Umbilical cord (tissue), 2 donors: ENCODE data around the gene PPIP5K2. TPM values are rescaled to one million over a fixed set of nuclear protein-coding genes. Genes with fewer than 3 reads are reported as not detected.
"Not testable (repeated sequence)": the region's sequence is repeated elsewhere in the genome, so short reads cannot be mapped to it uniquely, and the experiment has no call there.

Experiments used
- DNase-seq: peaks from one replicate; pipeline ENCODE4 v3.0.0-alpha.2; 2015; ENCODE audit warnings: low spot score
- total RNA-seq: library from RNA; depleted of rRNA; stranded (reverse); fragments of >200 nt; gene quantifications from one replicate; pipeline ENCODE4 v1.2.3, GENCODE V29; 2014; ENCODE audit warnings: low replicate concordance; ENCODE audit not compliant: insufficient read depth

PPIP5K2 gene
- total RNA-seq, 1 donor from 2014 or later: 65.2 TPM

GRCh38 chr5:103122242-103122641 is 2.1 kb downstream of the PPIP5K2 start:
- no peak for DNase-seq

GRCh38 chr5:103126557-103126956 is 6.5 kb downstream of the PPIP5K2 start:
- no peak for DNase-seq

- no peak for DNase-seq
Measured at GRCh38 chr5:103127292-103127817, 7.3 kb downstream of the PPIP5K2 start.

GRCh38 chr5:103128202-103128601 is 8.1 kb downstream of the PPIP5K2 start:
- no peak for DNase-seq

- no peak for DNase-seq
Measured at GRCh38 chr5:103132684-103133083, 12.6 kb downstream of the PPIP5K2 start.

GRCh38 chr5:103133231-103133630 is 13.1 kb downstream of the PPIP5K2 start:
- DNase-seq: no peak

GRCh38 chr5:103135461-103135860 is 15.4 kb downstream of the PPIP5K2 start:
- no peak for DNase-seq

- DNase-seq: no peak
Measured at GRCh38 chr5:103138202-103138690, 18.1 kb downstream of the PPIP5K2 start.

- DNase-seq: peak; percentile 48
Measured at GRCh38 chr5:103139264-103139865, 19.3 kb downstream of the PPIP5K2 start.

- DNase-seq: not testable (repeated sequence)
Measured at GRCh38 chr5:103142132-103142531, 22.0 kb downstream of the PPIP5K2 start.

GRCh38 chr5:103145196-103145595 is 25.1 kb downstream of the PPIP5K2 start:
- DNase-seq: no peak

GRCh38 chr5:103148213-103148612 is 28.1 kb downstream of the PPIP5K2 start:
- DNase-seq: no peak

GRCh38 chr5:103151156-103151555 is 31.1 kb downstream of the PPIP5K2 start:
- no peak for DNase-seq

- no peak for DNase-seq
Measured at GRCh38 chr5:103166706-103167105, 46.6 kb downstream of the PPIP5K2 start.

- DNase-seq: no peak
Measured at GRCh38 chr5:103174147-103174546, 54.0 kb downstream of the PPIP5K2 start.

GRCh38 chr5:103177543-103177942 is 57.4 kb downstream of the PPIP5K2 start:
- no peak for DNase-seq

- no peak for DNase-seq
Measured at GRCh38 chr5:103178167-103178566, 58.1 kb downstream of the PPIP5K2 start.

- no peak for DNase-seq
Measured at GRCh38 chr5:103186152-103186551, 66.1 kb downstream of the PPIP5K2 start.

- DNase-seq: no peak
Measured at GRCh38 chr5:103188436-103188835, 68.3 kb downstream of the PPIP5K2 start.

- no peak for DNase-seq
Measured at GRCh38 chr5:103203226-103203625, 83.1 kb downstream of the PPIP5K2 start.

- not testable (repeated sequence) for DNase-seq
Measured at GRCh38 chr5:103204990-103205389, 84.9 kb downstream of the PPIP5K2 start.

GRCh38 chr5:103205991-103206700 is 86.0 kb downstream of the PPIP5K2 start:
- no peak for DNase-seq

- no peak for DNase-seq
Measured at GRCh38 chr5:103207011-103207410, 86.9 kb downstream of the PPIP5K2 start.
